ENCODE data around the gene LPAR3. TPM values are rescaled to one million over a fixed set of nuclear protein-coding genes. Genes with fewer than 3 reads are reported as not detected.

Gene LPAR3
- total and polyA plus RNA-seq, 2 of the 4 experiments (the other 2 are of a cell fraction): 0.09 to 0.18 TPM

DNA sequence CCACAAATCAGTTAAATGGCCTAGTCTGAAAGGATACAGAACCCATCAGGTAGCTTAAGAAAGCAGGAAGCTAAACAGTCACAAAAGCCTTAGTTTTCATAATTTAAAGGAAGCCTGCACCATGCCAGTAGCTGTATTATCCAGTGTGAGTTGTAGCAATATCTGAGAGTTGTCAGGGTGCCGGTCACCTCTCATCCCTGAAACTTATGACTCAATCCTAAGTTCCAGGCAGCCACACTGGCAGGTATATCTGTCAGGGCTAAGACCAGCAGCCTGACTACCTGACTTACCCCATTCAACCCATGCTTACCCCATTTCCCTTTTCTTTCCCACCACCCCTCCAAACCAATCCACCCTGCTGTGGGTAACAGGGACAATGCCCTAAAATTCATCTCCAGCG lies 37.8 kb upstream of the LPAR3 start:
- Histone ChIP-seq H3K23ac (ENCODE audit: low read depth, low read length) (no peak overlapping the region), H3K9me3 (ENCODE audit: control insufficient read depth, insufficient read depth, low read length) (no peaks in the 10 kb centered on the region), H2AK9ac (replicated peaks; ENCODE audit: low read depth, low read length, poor library complexity) (no peak overlapping the region), H3K27ac (ENCODE audit: insufficient read depth, low read length) (no peak overlapping the region), H3K14ac (replicated peaks; ENCODE audit: low read depth, low read length) (no peak overlapping the region), H3K36me3 (ENCODE audit: control insufficient read depth, insufficient read depth, low read length) (no peaks in the 10 kb centered on the region), H3K9ac (ENCODE audit: low read depth, low read length) (no peak overlapping the region), H3K9me1 (ENCODE audit: insufficient read depth, low read length) (no peaks in the 10 kb centered on the region), H4K5ac (ENCODE audit: low read depth, low read length) (no peak overlapping the region), H2BK5ac (ENCODE audit: low read depth, low read length, poor library complexity, severe bottlenecking) (no peak overlapping the region), H2BK15ac (ENCODE audit: low read depth, low read length) (no peak overlapping the region), H3K4me3 (ENCODE audit: insufficient read depth, low read depth, low read length) (no peak overlapping the region), H3K4me1 (ENCODE audit: control insufficient read depth, insufficient read depth, low read length) (no peaks in the 10 kb centered on the region), H4K20me1 (ENCODE audit: insufficient read depth, low read length) (no peaks in the 10 kb centered on the region), H3K4ac (ENCODE audit: low read depth, low read length) (no peak overlapping the region), H3K4me2 (ENCODE audit: low read depth, low read length) (no peak overlapping the region), H3K79me1 (ENCODE audit: low read depth in 1 of 2, low read length in 2 of 2) (no peaks in the 10 kb centered on the region), H3K18ac (ENCODE audit: low read depth, low read length) (no peak overlapping the region), H4K8ac (ENCODE audit: low read depth in 2 of 2, low read length in 2 of 2) (no peak overlapping the region), H2AK5ac (ENCODE audit: low read depth, low read length) (no peak overlapping the region), H3K27me3 (ENCODE audit: control insufficient read depth, insufficient read depth, low read length) (peaks cover 42% of the 10 kb centered on the region), H4K91ac (ENCODE audit: insufficient read depth, low read depth, low read length) (no peak overlapping the region), H2AFZ (replicated peaks; ENCODE audit: low read length, poor library complexity) (no peak overlapping the region), H2BK120ac (ENCODE audit: low read depth, low read length) (no peak overlapping the region), H2BK20ac (ENCODE audit: low read depth, low read length) (no peak overlapping the region), H3K56ac (ENCODE audit: extremely low read depth, insufficient read depth, low read length) (no peak overlapping the region)
- CTCF ChIA-PET: interaction anchor here (0.6 kb wide), 1 partner anchor 14 kb away, joined by 3 read pairs; no protein-coding TSS in a partner anchor
- DNase-seq: no peak
- 100% methylated on average over 1 of the region's 2 CpGs; no CpG with 5 or more reads in 1 of the 2 experiments for WGBS, 2 experiments (ENCODE audit: extremely low coverage in 2 of 2, insufficient read length in 1 of 2)
- TF ChIP-seq MAFK (IDR thresholded peaks at IDR 0.05; ENCODE audit: low read depth, low read length) (no peak), BHLHE40 (IDR thresholded peaks at IDR 0.05; ENCODE audit: low read depth, low read length) (no peak), USF2 (IDR thresholded peaks at IDR 0.05; ENCODE audit: low read depth, low read length) (no peak), RCOR1 (IDR thresholded peaks at IDR 0.05; ENCODE audit: insufficient replicate concordance, low read length) (no peak), CTCF (conservative IDR thresholded peaks at IDR 0.05; ENCODE audit: low read depth, low read length) (no peak), SMC3 (IDR thresholded peaks at IDR 0.05; ENCODE audit: low read depth, low read length) (no peak), RFX5 (IDR thresholded peaks at IDR 0.05; ENCODE audit: low read depth, low read length) (no peak), CHD1 (IDR thresholded peaks at IDR 0.05; ENCODE audit: low read depth, low read length) (no peak), CEBPB (IDR thresholded peaks at IDR 0.05; ENCODE audit: low read depth, low read length) (no peak), RAD21 (IDR thresholded peaks at IDR 0.05; ENCODE audit: low read length) (no peak)
- TF ChIP-seq, protein P1, sequence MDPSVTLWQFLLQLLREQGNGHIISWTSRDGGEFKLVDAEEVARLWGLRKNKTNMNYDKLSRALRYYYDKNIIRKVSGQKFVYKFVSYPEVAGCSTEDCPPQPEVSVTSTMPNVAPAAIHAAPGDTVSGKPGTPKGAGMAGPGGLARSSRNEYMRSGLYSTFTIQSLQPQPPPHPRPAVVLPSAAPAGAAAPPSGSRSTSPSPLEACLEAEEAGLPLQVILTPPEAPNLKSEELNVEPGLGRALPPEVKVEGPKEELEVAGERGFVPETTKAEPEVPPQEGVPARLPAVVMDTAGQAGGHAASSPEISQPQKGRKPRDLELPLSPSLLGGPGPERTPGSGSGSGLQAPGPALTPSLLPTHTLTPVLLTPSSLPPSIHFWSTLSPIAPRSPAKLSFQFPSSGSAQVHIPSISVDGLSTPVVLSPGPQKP (IDR thresholded peaks at IDR 0.05; ENCODE audit: borderline replicate concordance, low read depth, low read length): no peak
- no peak for ATAC-seq (ENCODE audit: low read depth)
- no TSS peak for BruUV-seq (replicated peaks)
- in situ Hi-C loops (cut with MboI; ENCODE audit: low sequenced_read_pairs): loop anchor here (10.0 to 25.0 kb wide), 2 partner anchors 319 to 466 kb away; no protein-coding TSS in a partner anchor
- dilution Hi-C loops (cut with HindIII; ENCODE audit: low sequenced_read_pairs, unreplicated experiment): no loop called here
- POLR2A ChIA-PET (ENCODE audit: unreplicated experiment): no interaction called here
- intact Hi-C loops (cut with micrococcal nuclease): loop anchor here (10.0 kb wide), 1 partner anchor 306 kb away; no protein-coding TSS in a partner anchor

Measured in IMR-90 (cell line).